ENCODE measurements around the gene SNX4. TPM values are rescaled to one million over a fixed set of nuclear protein-coding genes. Genes with fewer than 3 reads are reported as not detected.

SNX4 gene
- total and polyA plus RNA-seq, 2 of the 4 experiments (the other 2 are of a cell fraction): 10.7 to 25.6 TPM

DNA sequence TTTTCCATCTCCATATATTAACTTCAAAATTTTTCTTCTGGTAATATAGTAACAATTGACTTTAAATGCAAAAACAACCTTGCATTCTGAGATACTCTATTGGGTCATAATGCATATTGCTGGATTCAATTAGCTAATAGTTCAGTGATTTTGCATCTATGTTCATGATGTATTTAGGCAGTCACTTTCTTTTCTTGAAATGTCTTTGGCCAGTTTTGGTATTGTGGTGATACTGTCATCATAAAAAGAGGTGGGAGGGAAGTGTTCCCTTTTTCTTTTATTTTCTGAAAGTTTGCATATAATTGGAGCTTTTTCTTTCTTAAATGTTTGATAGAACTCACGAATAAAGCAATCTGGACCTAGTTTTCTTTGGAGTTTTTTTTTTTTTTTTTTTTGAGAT is 77.5 kb downstream of the SNX4 start:
- H3K14ac ChIP-seq (replicated peaks; ENCODE audit: low read depth, low read length): no peak overlapping the region
- H3K9ac ChIP-seq (ENCODE audit: low read depth, low read length): no peak overlapping the region
- H3K18ac ChIP-seq (ENCODE audit: low read depth, low read length): no peak overlapping the region
- peaks cover 0 to 11% of the 10 kb centered on the region in 2 experiments; a peak in 1 of 4 replicates for H3K79me1 ChIP-seq (ENCODE audit: low read depth in 1 of 2, low read length in 2 of 2)
- DNase-seq: no peak
- BruUV-seq (replicated peaks): no TSS peak
- no peak overlapping the region for H4K91ac ChIP-seq (ENCODE audit: insufficient read depth, low read depth, low read length)
- dilution Hi-C loops (cut with HindIII; ENCODE audit: low sequenced_read_pairs, unreplicated experiment) (no loop called here), intact Hi-C loops (cut with micrococcal nuclease) (no loop called here), in situ Hi-C loops (cut with MboI; ENCODE audit: low sequenced_read_pairs) (no loop called here)
- H3K4me2 ChIP-seq (ENCODE audit: low read depth, low read length): no peak overlapping the region
- no peak overlapping the region for H4K5ac ChIP-seq (ENCODE audit: low read depth, low read length)
- no peak overlapping the region for H3K4ac ChIP-seq (ENCODE audit: low read depth, low read length)
- no peak overlapping the region for H2AFZ ChIP-seq (replicated peaks; ENCODE audit: low read length, poor library complexity)
- H3K36me3 ChIP-seq (ENCODE audit: control insufficient read depth, insufficient read depth, low read length): peaks cover 5% of the 10 kb centered on the region
- H3K4me3 ChIP-seq (ENCODE audit: insufficient read depth, low read depth, low read length): no peak overlapping the region
- peaks cover 7% of the 10 kb centered on the region; the same call in 1 of the 2 replicates for H3K4me1 ChIP-seq (ENCODE audit: control insufficient read depth, insufficient read depth, low read length)
- H4K20me1 ChIP-seq (ENCODE audit: insufficient read depth, low read length): no peaks in the 10 kb centered on the region
- H3K27ac ChIP-seq (ENCODE audit: insufficient read depth, low read length): no peak overlapping the region
- H3K56ac ChIP-seq (ENCODE audit: extremely low read depth, insufficient read depth, low read length): no peak overlapping the region
- H4K8ac ChIP-seq (ENCODE audit: low read depth in 2 of 2, low read length in 2 of 2): no peak overlapping the region
- H2AK5ac ChIP-seq (ENCODE audit: low read depth, low read length): no peak overlapping the region
- no peaks in the 10 kb centered on the region for H3K27me3 ChIP-seq (ENCODE audit: control insufficient read depth, insufficient read depth, low read length)
- H3K9me3 ChIP-seq (ENCODE audit: control insufficient read depth, insufficient read depth, low read length): peaks cover 5% of the 10 kb centered on the region; the same call in 1 of the 2 replicates
- TF ChIP-seq RAD21 (IDR thresholded peaks at IDR 0.05; ENCODE audit: low read length) (no peak), MAZ (IDR thresholded peaks at IDR 0.05; ENCODE audit: borderline replicate concordance, low read depth, low read length) (no peak), NFE2L2 (IDR thresholded peaks at IDR 0.05; ENCODE audit: low read depth, low read length) (no peak), RCOR1 (IDR thresholded peaks at IDR 0.05; ENCODE audit: insufficient replicate concordance, low read length) (no peak), CEBPB (IDR thresholded peaks at IDR 0.05; ENCODE audit: low read depth, low read length) (no peak), CHD1 (IDR thresholded peaks at IDR 0.05; ENCODE audit: low read depth, low read length) (no peak), SMC3 (IDR thresholded peaks at IDR 0.05; ENCODE audit: low read depth, low read length) (no peak), USF2 (IDR thresholded peaks at IDR 0.05; ENCODE audit: low read depth, low read length) (no peak), MAFK (IDR thresholded peaks at IDR 0.05; ENCODE audit: low read depth, low read length) (no peak), MXI1 (IDR thresholded peaks at IDR 0.05; ENCODE audit: borderline replicate concordance, low read depth, low read length) (no peak), FOS (IDR thresholded peaks at IDR 0.05; ENCODE audit: low read depth, low read length) (no peak), BHLHE40 (IDR thresholded peaks at IDR 0.05; ENCODE audit: low read depth, low read length) (no peak), ELK1 (IDR thresholded peaks at IDR 0.05; ENCODE audit: borderline replicate concordance, low read depth, low read length) (no peak), RFX5 (IDR thresholded peaks at IDR 0.05; ENCODE audit: low read depth, low read length) (no peak), POLR2A (IDR thresholded peaks at IDR 0.05; ENCODE audit: low read depth, low read length) (no peak)
- TF ChIP-seq, protein P1, sequence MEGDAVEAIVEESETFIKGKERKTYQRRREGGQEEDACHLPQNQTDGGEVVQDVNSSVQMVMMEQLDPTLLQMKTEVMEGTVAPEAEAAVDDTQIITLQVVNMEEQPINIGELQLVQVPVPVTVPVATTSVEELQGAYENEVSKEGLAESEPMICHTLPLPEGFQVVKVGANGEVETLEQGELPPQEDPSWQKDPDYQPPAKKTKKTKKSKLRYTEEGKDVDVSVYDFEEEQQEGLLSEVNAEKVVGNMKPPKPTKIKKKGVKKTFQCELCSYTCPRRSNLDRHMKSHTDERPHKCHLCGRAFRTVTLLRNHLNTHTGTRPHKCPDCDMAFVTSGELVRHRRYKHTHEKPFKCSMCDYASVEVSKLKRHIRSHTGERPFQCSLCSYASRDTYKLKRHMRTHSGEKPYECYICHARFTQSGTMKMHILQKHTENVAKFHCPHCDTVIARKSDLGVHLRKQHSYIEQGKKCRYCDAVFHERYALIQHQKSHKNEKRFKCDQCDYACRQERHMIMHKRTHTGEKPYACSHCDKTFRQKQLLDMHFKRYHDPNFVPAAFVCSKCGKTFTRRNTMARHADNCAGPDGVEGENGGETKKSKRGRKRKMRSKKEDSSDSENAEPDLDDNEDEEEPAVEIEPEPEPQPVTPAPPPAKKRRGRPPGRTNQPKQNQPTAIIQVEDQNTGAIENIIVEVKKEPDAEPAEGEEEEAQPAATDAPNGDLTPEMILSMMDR (conservative IDR thresholded peaks at IDR 0.05; ENCODE audit: low read depth, low read length): no peak
- no peak for ATAC-seq (ENCODE audit: low read depth)
- H2BK20ac ChIP-seq (ENCODE audit: low read depth, low read length): no peak overlapping the region
- no CpG with 5 or more reads among the region's 1 CpG for WGBS, 2 experiments (ENCODE audit: extremely low coverage in 2 of 2, insufficient read length in 1 of 2)
- H2AK9ac ChIP-seq (replicated peaks; ENCODE audit: low read depth, low read length, poor library complexity): no peak overlapping the region
- ChIA-PET POLR2A (ENCODE audit: unreplicated experiment) (no interaction called here), CTCF (no interaction called here)
- no peak overlapping the region for H3K23ac ChIP-seq (ENCODE audit: low read depth, low read length)
- H3K9me1 ChIP-seq (ENCODE audit: insufficient read depth, low read length): no peaks in the 10 kb centered on the region
- H2BK120ac ChIP-seq (ENCODE audit: low read depth, low read length): no peak overlapping the region
- H2BK15ac ChIP-seq (ENCODE audit: low read depth, low read length): no peak overlapping the region
- H2BK5ac ChIP-seq (ENCODE audit: low read depth, low read length, poor library complexity, severe bottlenecking): no peak overlapping the region
